Left lobe of liver (tissue), 2 donors: ENCODE data around the gene KIF14. TPM values are rescaled to one million over a fixed set of nuclear protein-coding genes. Genes with fewer than 3 reads are reported as not detected.
"Not testable (repeated sequence)": the region's sequence is repeated elsewhere in the genome, so short reads cannot be mapped to it uniquely, and the experiment has no call there.

ENCODE experiments used
- ATAC-seq: fragments of 200-7000 bp; cut with Tn5 transposase; one replicate; pipeline ENCODE4 v1.9.1; 2020; ENCODE audit warnings: mild to moderate bottlenecking, moderate library complexity
- DNase-seq: peaks from one replicate; pipeline ENCODE4 v3.0.0-alpha.2; 2020; ENCODE audit warnings: low spot score
- total RNA-seq: library from RNA; stranded (reverse); gene quantifications from one replicate; pipeline ENCODE4 v1.2.1, GENCODE V29; 2021
- donor health status: DM: no; HTN: no; CAD: no; lungs with moderate emphysema.
- donor health status: DM: no; HTN: yes; CAD: no.

Gene KIF14
- total RNA-seq, 1 donor from 2014 or later, result 0.10 TPM

DNA sequence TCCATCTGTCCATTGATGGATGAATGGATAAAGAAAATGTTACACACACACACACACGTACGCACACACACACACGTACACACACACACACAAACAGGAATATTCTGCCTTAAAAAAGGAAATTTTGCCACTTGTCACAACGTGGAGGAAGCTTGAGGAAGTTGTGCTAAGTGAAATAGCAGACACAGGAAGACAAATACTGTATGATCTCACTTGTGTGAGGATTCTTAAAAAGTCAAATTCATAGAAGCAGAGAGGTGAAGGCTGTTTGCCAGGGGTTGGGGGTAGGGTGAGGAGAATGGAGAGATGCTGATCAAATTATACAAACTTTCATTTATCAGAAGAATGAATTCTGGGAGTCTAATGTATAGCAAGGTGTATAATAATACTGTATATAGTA lies 73.2 kb downstream of the KIF14 start:
- ATAC-seq (no peak), DNase-seq (no peak)

GRCh38 chr1:200546577-200546976 lies 74.0 kb downstream of the KIF14 start:
- ATAC-seq (no peak), DNase-seq (no peak)

GRCh38 chr1:200542162-200542561 lies 78.4 kb downstream of the KIF14 start:
- DNase-seq, result no peak

DNA sequence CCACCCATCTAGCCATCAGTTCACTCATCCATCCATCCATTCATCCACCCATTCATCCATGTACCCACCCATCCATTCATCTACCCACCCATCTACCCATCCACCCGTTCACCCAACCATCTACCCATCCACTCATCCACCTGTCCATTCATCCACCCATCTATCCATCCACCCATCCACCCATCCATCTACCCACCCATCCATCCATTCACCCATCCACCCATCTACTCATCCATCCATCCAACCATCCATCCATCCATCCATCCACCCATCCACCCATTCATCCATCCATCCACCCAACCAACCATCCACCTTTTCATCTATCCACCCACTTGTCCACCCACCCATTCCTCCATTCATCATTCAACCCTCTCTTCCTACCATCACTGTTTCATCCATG lies 80.3 kb downstream of the KIF14 start:
- no peak for DNase-seq
- ATAC-seq, result no peak

More at GRCh38 chr1:200542162-200542561, 78.4 kb downstream of the KIF14 start:
- no peak for ATAC-seq

GRCh38 chr1:200538179-200538578 lies 82.4 kb downstream of the KIF14 start:
- ATAC-seq (no peak), DNase-seq (no peak)

- ATAC-seq, result peak; percentile 70
- DNase-seq, result no peak
These were observed 84.9 kb downstream of the KIF14 start for GRCh38 chr1:200535605-200536004.

- no peak for ATAC-seq
- DNase-seq, result no peak
These were observed 89.8 kb downstream of the KIF14 start for GRCh38 chr1:200530623-200531261.

GRCh38 chr1:200528858-200529606 lies 91.5 kb downstream of the KIF14 start:
- no peak for ATAC-seq
- no peak for DNase-seq

- DNase-seq, result no peak
- no peak for ATAC-seq
These were observed 92.9 kb downstream of the KIF14 start for GRCh38 chr1:200527670-200528069.

DNA sequence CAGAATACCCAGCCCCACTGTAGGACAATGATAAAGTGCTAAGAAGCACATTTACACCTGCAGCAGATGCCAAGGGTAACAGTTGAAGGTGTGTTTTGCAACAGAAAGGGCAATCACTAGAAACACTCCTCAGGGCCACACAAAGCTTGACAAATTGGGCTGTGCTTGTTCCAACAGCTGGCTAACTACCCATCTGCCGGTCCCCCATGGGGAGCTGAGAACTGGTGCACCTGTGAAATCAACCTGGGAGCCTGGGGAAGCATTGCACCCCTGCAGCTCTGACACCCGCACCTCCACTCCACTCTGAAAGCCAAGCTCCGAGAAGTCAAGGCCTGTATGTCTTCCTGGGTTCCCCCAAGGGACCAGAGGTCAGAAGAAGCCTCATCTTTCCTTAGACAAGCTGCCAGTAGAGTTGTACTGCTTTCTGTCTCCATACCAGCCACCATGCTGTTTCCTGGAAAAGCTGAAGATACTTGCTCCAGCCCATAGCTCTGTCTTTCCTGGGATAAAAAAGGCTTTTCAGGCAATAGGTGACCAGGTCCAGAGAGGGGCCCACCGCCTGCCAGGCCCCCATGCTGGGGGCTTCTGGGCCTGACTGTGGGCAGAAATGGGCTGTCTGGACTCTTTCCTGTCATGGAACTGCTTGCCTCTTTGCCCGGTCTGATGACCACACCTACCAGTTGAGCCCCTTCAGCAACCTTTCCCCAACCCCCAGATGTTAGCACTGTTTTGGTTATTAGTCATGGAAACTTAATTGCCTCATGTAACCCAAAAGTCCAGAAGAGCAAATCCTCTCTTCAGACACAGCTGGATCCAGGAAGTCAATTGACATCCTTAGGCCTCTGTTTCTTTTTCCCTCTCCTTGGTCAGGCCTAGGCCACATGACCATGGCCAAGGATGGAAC lies 93.6 kb downstream of the KIF14 start:
- no peak for DNase-seq
- ATAC-seq, result no peak

DNA sequence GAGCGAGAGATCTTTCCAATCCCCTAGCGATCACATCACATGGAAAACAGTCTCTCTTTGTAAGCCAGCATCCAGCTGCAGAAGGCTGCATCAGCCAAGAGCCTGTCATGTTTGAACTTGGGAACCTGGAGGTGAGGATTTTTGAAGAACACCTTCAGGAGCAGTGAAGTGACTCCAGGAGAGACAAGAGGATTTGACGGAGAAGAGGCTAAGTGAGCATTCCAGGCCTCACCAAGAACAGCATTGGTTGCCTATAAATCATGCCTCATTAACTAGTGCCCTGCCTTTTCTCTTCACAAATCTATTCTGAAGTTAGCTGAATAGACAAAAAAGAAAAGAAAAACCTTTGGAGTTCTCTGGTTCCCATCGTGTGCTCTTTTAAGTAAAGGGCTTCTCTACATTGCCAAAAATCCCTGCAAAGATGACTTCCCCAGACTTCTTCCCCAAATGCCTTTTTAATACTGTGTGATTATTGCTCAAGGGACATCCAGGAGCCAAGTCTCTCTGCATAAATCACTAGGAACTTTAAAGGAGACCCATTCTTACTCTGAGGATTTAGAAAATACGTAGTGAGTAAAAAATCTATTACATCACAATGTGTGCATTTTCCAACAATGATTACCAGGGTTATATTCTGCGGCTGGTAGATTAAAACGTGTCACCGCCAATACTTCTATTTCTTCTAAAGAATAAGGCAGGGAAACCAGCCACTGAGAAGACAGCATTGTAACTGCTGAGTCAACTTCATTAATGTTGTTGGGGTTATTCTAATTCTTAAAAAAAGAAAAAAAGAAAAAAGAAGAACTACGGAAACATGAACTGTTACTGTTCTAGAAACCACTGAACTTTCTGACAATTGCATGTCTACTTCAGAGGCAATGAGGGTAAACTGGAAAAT lies 95.2 kb downstream of the KIF14 start:
- DNase-seq (no peak), ATAC-seq (no peak)

DNA sequence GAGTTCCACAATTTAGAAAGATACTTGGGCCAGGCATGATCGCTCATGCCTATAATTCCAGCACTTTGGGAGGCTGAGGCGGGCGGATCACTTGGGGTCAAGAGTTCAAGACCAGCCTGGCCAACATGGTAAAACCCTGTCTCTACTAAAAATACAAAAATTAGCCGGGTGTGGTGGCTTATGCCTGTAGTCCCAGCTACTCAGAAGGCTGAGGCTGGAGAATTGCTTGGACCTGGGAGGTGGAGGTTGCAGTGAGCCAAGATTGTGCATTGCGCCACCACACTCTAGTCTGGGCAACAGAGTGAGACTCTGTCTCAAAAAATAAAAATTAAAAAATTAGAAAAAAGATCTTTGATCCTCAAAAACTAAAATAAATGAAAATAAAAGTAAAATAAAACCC lies 96.0 kb downstream of the KIF14 start:
- not testable (repeated sequence) for DNase-seq, ATAC-seq

DNA sequence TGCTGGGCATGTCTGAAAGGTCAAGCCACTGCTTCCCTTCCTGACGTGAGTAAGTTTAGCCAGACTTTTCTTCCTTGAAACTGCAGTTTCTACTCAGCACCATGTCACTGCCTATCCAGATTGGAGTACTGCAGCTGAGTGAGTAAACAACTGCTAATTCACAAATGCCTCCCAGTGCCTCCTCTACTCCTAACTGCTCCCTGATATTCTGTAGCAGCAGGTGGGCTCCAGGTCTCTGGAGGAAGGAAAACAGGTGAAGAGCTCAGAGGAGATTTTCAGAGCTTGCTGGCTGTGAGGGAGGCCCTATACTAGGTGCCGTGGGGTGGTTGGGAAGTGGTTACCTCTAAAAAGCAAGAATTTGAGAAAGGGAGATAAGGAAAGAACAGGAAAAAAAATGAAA lies 96.5 kb downstream of the KIF14 start:
- DNase-seq (no peak), ATAC-seq (no peak)

DNA sequence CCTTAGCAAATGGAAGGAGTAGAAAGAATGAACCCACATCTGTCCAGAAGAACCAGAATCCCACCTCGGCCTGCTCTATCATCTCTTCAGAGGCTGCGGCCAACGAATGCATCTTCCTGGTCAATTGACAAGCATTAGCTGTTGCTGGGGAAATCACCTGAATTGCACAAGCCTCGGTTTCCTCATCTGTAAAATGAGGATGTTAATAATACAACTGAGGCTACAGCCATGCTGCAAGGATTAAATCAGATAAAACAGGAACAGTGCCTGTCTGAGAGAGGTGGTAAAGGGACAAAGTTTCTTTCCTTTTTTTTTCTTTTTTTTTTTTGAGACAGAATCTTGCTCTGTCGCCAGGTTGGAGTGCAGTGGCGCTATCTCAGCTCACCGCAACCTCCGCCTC lies 99.8 kb downstream of the KIF14 start:
- ATAC-seq, result no peak
- no peak for DNase-seq

GRCh38 chr1:200518524-200518923 lies 102.0 kb downstream of the KIF14 start:
- DNase-seq, result no peak
- ATAC-seq, result no peak

- ATAC-seq (no peak), DNase-seq (no peak)
These were observed 108.4 kb downstream of the KIF14 start for GRCh38 chr1:200512191-200512590.

DNA sequence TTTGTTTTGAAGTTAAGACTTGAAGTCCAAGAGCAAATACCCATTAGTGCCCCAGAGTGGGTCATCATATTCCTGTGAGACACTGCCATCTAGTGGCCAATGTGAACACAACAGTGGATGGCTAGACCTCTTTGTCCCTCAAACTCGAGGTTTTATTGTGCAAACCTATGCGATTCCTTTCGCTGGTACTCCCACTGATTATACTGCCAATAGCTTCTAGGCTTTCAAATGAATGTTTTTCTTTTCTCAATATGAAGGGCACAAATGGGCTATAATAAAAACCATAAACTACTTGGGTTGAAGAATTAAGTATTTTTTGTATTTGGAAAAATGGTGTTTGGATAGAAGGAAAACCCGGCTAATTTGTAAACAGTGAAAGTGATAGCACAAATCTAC lies 110.3 kb downstream of the KIF14 start:
- DNase-seq (peak; percentile 74), ATAC-seq (peak; percentile 100)

- DNase-seq (no peak), ATAC-seq (no peak)
These were observed 114.1 kb downstream of the KIF14 start for GRCh38 chr1:200506471-200506870.

DNA sequence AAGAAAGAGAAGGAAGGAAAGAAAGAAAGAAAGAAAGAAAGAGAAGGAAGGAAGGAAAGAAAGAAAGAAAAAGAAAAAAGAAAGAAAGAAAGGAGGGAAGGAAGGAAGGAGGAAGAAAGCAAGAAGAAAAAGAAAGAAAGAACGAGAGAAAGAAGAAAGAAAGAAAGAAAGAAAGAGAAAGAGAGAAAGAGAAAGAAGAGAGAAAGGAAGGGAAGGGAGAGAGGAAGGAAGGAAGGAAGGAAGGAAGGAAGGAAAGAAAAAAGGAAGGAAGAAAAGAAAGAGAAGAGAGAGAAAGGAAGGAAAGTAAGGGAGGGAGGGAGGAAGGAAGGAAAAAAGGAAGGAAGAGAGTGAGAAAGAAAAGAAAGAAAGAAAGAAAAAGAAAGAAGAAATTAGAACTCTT lies 115.3 kb downstream of the KIF14 start:
- no peak for DNase-seq
- no peak for ATAC-seq
